WTC11 (cell line): Measurements from ENCODE around the gene COG6. TPM values are rescaled to one million over a fixed set of nuclear protein-coding genes. Genes with fewer than 3 reads are reported as not detected.

Experiments used
- ATAC-seq: fragments of 200-7000 bp; cut with Tn5 transposase; 2 replicates; pipeline ENCODE4 v1.10.0; 2021; ENCODE audit warnings: mild to moderate bottlenecking, moderate library complexity
- CTCF ChIA-PET: fragments of 300-600 bp; sonication (Branson Sonifier 250); formaldehyde crosslinking; loops from one replicate; lab custom pipeline; 2021; ENCODE audit warnings: antibody characterized with exemption; lab: Charles Lee
- POLR2A ChIA-PET: fragments of 350-600 bp; sonication (Branson Sonifier 250); formaldehyde crosslinking; loops from one replicate; lab custom pipeline; 2021; ENCODE audit warnings: antibody characterized with exemption; lab: Charles Lee
- DNase-seq: peaks from one replicate; pipeline ENCODE4 v3.0.0; 2021; ENCODE audit warnings: low spot score
- H3K27ac Mint-ChIP-seq: 2 replicates; pipeline ENCODE4 v1.8.0; 2021; ENCODE audit warnings: mixed read lengths
- H3K27me3 Mint-ChIP-seq: 2 replicates; pipeline ENCODE4 v1.8.0; 2021; ENCODE audit warnings: low read depth, mild to moderate bottlenecking, moderate library complexity, mixed read lengths
- H3K36me3 Mint-ChIP-seq: 2 replicates; pipeline ENCODE4 v1.8.0; 2021; ENCODE audit warnings: mixed read lengths
- H3K4me1 Mint-ChIP-seq: 2 replicates; pipeline ENCODE4 v1.8.0; 2022; ENCODE audit warnings: mixed read lengths
- H3K4me3 Mint-ChIP-seq: 2 replicates; pipeline ENCODE4 v1.8.0; 2021; ENCODE audit warnings: mild to moderate bottlenecking, moderate library complexity, mixed read lengths
- H3K9me3 Mint-ChIP-seq: 2 replicates; pipeline ENCODE4 v1.8.0; 2021; ENCODE audit warnings: mixed read lengths
- AR ChIP-seq: fragments of 250-450 bp; sonication (Bioruptor Pico); IDR thresholded peaks from 2 replicates; pipeline ENCODE4 v1.9.0; 2021; ENCODE audit warnings: mild to moderate bottlenecking
- CBFB ChIP-seq: sonication (generic); formaldehyde crosslinking; IDR thresholded peaks from 2 replicates; pipeline ENCODE4 v1.8.1; 2022; ENCODE audit warnings: mild to moderate bottlenecking, low read depth, missing genetic modification reagents
- CREB1 ChIP-seq: sonication (generic); formaldehyde crosslinking; IDR thresholded peaks from 2 replicates; pipeline ENCODE4 v1.8.0; 2023; ENCODE audit warnings: mild to moderate bottlenecking, missing genetic modification reagents
- E2F1 ChIP-seq: sonication (generic); formaldehyde crosslinking; IDR thresholded peaks from 2 replicates; pipeline ENCODE4 v1.8.0; 2022; ENCODE audit warnings: mild to moderate bottlenecking, missing genetic modification reagents
- KAT7 ChIP-seq: sonication (generic); formaldehyde crosslinking; IDR thresholded peaks from 2 replicates; pipeline ENCODE4 v1.8.1; 2023; ENCODE audit warnings: missing genetic modification reagents, mild to moderate bottlenecking, borderline replicate concordance
- NR1H2 ChIP-seq: sonication (generic); formaldehyde crosslinking; IDR thresholded peaks from 2 replicates; pipeline ENCODE4 v1.9.0; 2021; ENCODE audit warnings: mild to moderate bottlenecking, moderate library complexity, missing genetic modification reagents
- NR2C2 ChIP-seq: sonication (generic); formaldehyde crosslinking; IDR thresholded peaks from 2 replicates; pipeline ENCODE4 v1.8.0; 2022; ENCODE audit warnings: mild to moderate bottlenecking, missing genetic modification reagents
- PRDM15 ChIP-seq: sonication (generic); formaldehyde crosslinking; IDR thresholded peaks from 2 replicates; pipeline ENCODE4 v1.8.0; 2022; ENCODE audit warnings: missing genetic modification reagents
- SMAD3 ChIP-seq: sonication (generic); formaldehyde crosslinking; IDR thresholded peaks from 2 replicates; pipeline ENCODE4 v1.8.0; 2022; ENCODE audit warnings: missing genetic modification reagents, mild to moderate bottlenecking, borderline replicate concordance
- TCF7 ChIP-seq: sonication (generic); formaldehyde crosslinking; IDR thresholded peaks from 2 replicates; pipeline ENCODE4 v1.8.0; 2022; ENCODE audit warnings: mild to moderate bottlenecking, low read depth, missing genetic modification reagents, moderate library complexity
- ZNF138 ChIP-seq: sonication (generic); formaldehyde crosslinking; conservative IDR thresholded peaks from 2 replicates; pipeline ENCODE4 v1.8.1; 2022; ENCODE audit warnings: mild to moderate bottlenecking, moderate library complexity, missing genetic modification reagents
- ZNF396 ChIP-seq: fragments of 250-450 bp; sonication (Bioruptor Pico); IDR thresholded peaks from 2 replicates; pipeline ENCODE4 v1.8.0; 2021; ENCODE audit warnings: mild to moderate bottlenecking, moderate library complexity, borderline replicate concordance
- ZNF416 ChIP-seq: fragments of 250-450 bp; sonication (Bioruptor Pico); IDR thresholded peaks from 2 replicates; pipeline ENCODE4 v1.9.0; 2021; ENCODE audit warnings: mild to moderate bottlenecking, inconsistent platforms
- ZNF425 ChIP-seq: fragments of 250-450 bp; sonication (Bioruptor Pico); conservative IDR thresholded peaks from 2 replicates; pipeline ENCODE4 v1.9.0; 2021; ENCODE audit warnings: mild to moderate bottlenecking
- ZNF512 ChIP-seq: sonication (generic); formaldehyde crosslinking; IDR thresholded peaks from 2 replicates; pipeline ENCODE4 v1.8.1; 2022; ENCODE audit warnings: missing genetic modification reagents, borderline replicate concordance
- ZNF671 ChIP-seq: fragments of 250-450 bp; sonication (Bioruptor Pico); IDR thresholded peaks from 2 replicates; pipeline ENCODE4 v1.8.0; 2021; ENCODE audit warnings: mild to moderate bottlenecking
- total RNA-seq: library from RNA; stranded (reverse); gene quantifications from 3 replicates; pipeline ENCODE4 v1.2.3, GENCODE V29; 2021

The COG6 gene
- total RNA-seq, 1 experiment from 2014 or later, result 23.0 TPM

GRCh38 chr13:39676315-39676876 lies 20.9 kb downstream of the COG6 start:
- ChIA-PET CTCF (no interaction called here), POLR2A (no interaction called here)
- ATAC-seq (no peak), DNase-seq (no peak)
- H3K27me3 Mint-ChIP-seq, result no peaks in the 10 kb centered on the region; the same call in 1 of the 2 replicates
- H3K27ac Mint-ChIP-seq, result no peak overlapping the region
- H3K36me3 Mint-ChIP-seq, result peaks cover 34% of the 10 kb centered on the region
- no peak overlapping the region for H3K4me3 Mint-ChIP-seq
- 0 out of 2 replicates have a peak, but pooled peaks cover 3% of the 10 kb centered on the region for H3K4me1 Mint-ChIP-seq
- peaks cover 14% of the 10 kb centered on the region for H3K9me3 Mint-ChIP-seq
- TF ChIP-seq ZNF425 (CRISPR knock-in tag), result no peak
- TF ChIP-seq ZNF671 (CRISPR knock-in tag), result no peak
- no peak for TF ChIP-seq TCF7
- no peak for TF ChIP-seq AR (CRISPR knock-in tag)
- TF ChIP-seq E2F1 (CRISPR knock-in tag), result no peak
- no peak for TF ChIP-seq NR1H2 (CRISPR knock-in tag)
- no peak for TF ChIP-seq ZNF396 (CRISPR knock-in tag)
- no peak for TF ChIP-seq ZNF512 (CRISPR knock-in tag)
- TF ChIP-seq SMAD3 (CRISPR knock-in tag), result no peak
- no peak for TF ChIP-seq PRDM15 (CRISPR knock-in tag)
- no peak for TF ChIP-seq CBFB (CRISPR knock-in tag)
- no peak for TF ChIP-seq ZNF138 (CRISPR knock-in tag)
- no peak for TF ChIP-seq KAT7 (CRISPR knock-in tag)
- no peak for TF ChIP-seq NR2C2 (CRISPR knock-in tag)
- no peak for TF ChIP-seq ZNF416 (CRISPR knock-in tag)
- TF ChIP-seq CREB1 (CRISPR knock-in tag), result no peak
